ENCODE data around the gene NHERF1. TPM values are rescaled to one million over a fixed set of nuclear protein-coding genes. Genes with fewer than 3 reads are reported as not detected.
A peak's percentile ranks its signal among the peaks of the same experiment; 100 is the strongest.

Gene NHERF1
- total and polyA plus RNA-seq, 5 experiments from 2014 or later, result 158 to 351 (median 277) TPM

DNA sequence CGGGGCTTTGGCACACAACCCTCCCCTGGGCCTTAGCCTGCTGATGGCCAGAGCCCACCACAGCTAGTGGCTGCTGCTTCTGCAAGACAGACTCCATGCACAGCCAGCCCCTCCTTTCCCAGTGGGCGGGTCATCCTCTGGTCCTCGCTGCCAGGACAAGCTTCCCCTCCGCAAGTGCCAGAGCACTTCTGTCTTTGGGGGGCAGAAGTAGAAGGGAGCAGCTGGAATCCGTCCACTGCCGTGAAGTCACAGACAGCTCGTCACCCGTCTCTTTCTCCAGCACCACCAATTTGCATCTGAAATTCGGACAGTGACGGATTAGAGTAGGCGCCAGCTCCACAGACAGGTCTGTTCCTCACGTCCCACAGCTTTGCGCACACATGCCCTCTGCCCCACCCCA lies 59.0 kb downstream of the NHERF1 start:
- H3K9me3 Mint-ChIP-seq, result no peaks in the 10 kb centered on the region
- H3K36me3 Mint-ChIP-seq, result peaks cover 4 to 50% (median 4%) of the 10 kb centered on the region in 3 donors
- peak overlapping the region in 1 of 10 donors; percentile 52 for H3K27ac Mint-ChIP-seq
- POLR2A ChIA-PET, result no interaction called here
- no peak overlapping the region for H3K4me3 Mint-ChIP-seq
- ATAC-seq (no peak), DNase-seq (no peak)
- peaks cover 0 to 3% (median under 1%) of the 10 kb centered on the region in 4 donors for H3K4me1 Mint-ChIP-seq
- no peaks in the 10 kb centered on the region for H3K27me3 Mint-ChIP-seq

DNA sequence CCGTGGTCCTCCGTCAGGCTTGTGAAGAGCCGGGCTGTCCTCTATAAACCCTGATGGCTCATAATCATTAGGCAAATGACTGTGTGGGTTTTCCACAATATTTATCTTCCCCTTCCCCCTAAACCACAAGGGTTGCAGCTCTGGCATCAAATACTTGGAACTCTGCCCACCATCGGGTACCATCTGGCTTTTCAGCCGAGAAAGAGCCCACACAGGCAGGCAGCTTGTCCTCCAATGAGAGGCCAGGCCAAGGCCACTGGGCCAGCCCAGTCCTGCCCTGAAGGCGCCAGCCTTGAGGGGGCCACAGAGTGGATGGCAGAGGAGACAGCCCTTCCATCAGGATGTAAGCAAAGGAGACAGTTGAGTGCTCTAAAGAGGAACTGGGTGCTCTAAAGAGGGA lies 59.5 kb downstream of the NHERF1 start:
- no peak overlapping the region for H3K27ac Mint-ChIP-seq

DNA sequence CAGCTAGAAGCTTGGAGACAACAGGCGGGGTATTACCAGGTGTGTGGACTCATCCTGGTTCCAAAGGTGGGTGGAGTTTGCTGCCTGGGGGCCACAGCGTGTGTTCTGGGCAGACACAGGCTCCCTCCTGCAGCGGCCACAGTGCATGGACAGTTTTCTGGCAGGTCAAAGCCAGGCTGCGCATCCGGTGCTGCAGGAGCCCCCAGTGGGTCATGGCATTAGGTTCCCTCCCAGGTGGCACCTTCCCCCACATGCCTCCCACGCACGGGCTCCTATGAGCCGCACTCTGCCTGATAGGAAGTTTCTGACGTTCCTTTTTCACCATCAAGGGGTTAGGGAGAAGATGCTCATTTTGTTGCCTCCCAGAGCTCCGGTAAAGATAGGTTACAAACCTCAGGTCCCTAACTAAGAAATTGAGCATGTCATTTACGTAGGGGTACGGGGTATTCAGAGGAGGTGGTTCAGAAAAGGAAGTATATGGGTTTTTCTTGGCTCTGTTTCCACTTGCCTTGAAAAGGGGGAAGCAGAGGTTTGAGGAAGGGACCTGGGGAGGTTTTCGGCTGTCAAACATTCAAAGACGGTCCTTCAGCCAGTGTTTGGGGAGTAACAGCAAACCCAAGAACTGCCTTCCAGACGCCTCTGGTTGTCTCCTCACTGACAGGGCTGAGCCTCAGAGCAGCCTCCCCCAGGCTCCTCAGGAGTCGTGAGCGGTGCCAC lies 60.4 kb downstream of the NHERF1 start:
- Mint-ChIP-seq H3K9me3 (no peaks in the 10 kb centered on the region), H3K4me3 (no peak overlapping the region), H3K27me3 (no peaks in the 10 kb centered on the region), H3K36me3 (peaks cover 3 to 53% (median 4%) of the 10 kb centered on the region in 3 donors), H3K27ac (no peak overlapping the region), H3K4me1 (peaks cover 0 to 3% (median under 1%) of the 10 kb centered on the region in 4 donors)
- no peak for ATAC-seq
- no peak for DNase-seq
- POLR2A ChIA-PET, result no interaction called here

More for the DNA sequence above, 59.5 kb downstream of the NHERF1 start:
- no peak for ATAC-seq
- DNase-seq, result no peak
- no peaks in the 10 kb centered on the region for H3K27me3 Mint-ChIP-seq
- POLR2A ChIA-PET, result no interaction called here
- H3K4me3 Mint-ChIP-seq, result no peak overlapping the region
- no peaks in the 10 kb centered on the region for H3K9me3 Mint-ChIP-seq
- H3K36me3 Mint-ChIP-seq, result peaks cover 4 to 51% (median 4%) of the 10 kb centered on the region in 3 donors
- peaks cover 0 to 3% (median under 1%) of the 10 kb centered on the region in 4 donors for H3K4me1 Mint-ChIP-seq

DNA sequence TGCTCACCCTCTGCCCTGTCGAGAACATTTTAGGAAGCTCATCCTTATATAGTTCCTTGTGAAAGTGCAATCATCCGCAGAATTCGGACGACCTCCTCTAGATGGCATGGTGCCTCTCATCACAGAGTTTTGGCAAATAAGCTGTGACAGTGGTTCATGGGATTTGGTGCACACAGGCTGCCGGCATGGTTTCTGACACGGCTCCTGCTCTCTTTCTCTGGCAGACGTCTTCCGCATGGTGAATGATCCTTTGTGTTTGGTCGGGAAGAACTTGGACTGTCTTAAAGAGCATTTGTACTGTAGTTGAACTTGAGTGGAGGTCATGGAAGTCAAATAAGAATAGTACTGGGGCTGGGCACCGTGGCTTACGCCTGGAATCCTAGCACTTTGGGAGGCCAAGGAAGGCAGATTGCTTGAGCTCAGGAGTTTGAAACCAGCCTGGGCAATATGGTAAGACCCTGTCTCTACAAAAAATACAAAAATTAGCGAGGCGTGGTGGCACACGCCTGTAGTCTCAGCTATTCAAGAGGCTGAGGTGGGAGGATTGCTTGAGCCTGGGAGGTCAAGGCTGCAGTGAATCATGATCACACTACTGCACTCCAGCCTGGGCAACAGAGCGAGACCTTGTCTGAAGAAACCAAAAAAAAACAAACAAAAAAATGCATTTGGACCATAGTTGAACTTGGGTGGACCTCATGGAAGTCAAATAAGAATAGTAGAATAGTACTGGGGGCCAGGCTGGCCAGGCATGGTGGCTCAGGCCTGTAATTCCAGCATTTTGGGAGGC lies 62.5 kb downstream of the NHERF1 start:
- H3K27ac Mint-ChIP-seq, result no peak overlapping the region
- H3K9me3 Mint-ChIP-seq, result no peaks in the 10 kb centered on the region
- H3K36me3 Mint-ChIP-seq, result peaks cover 0 to 49% (median 4%) of the 10 kb centered on the region in 3 donors
- no peak overlapping the region for H3K4me3 Mint-ChIP-seq
- H3K4me1 Mint-ChIP-seq, result peaks cover 0 to 10% (median 2%) of the 10 kb centered on the region in 4 donors
- ATAC-seq (no peak), DNase-seq (no peak)
- no peaks in the 10 kb centered on the region for H3K27me3 Mint-ChIP-seq
- POLR2A ChIA-PET, result no interaction called here

DNA sequence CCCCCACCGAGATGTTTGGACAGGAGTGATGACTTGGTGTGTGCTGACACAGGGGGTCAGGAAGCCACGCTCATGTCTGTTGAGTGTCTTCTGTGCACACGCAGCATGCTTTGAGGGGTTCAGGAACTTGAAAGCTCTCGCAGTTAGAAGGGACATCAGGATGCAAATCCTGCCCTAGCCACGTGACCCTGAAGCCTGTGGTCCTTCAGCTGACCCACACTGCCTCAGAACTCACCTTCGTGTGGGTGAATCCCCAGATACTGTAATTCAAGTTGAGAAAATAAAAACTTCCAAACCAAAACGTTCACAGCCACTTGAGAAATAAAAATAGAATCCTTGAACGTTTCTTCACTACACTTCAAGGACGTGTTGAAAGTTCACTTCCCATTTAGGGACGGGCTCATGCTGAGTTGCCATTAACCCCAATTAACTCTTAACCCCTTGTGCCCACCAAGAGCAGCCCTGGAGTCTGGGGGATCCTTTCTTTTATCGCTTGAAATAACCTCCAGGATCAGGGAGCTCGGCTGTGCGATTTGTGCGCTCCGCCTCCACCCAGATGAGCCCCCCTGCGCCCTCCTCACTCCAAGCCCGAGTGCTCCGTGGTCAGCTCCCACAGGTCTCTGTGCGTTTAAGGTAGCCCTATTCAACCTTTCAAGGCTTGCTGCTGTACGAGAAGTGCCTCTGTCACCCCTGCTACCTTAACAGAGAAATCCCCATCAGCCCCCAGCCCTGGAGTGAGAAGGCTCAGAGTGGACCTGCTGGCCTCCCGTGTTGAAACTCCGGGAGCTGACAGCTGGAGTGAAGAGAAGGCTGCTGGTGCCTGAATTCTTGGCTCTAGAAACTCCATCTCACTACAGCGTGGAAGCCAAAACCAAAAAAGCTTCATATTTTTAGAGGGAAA lies 63.9 kb downstream of the NHERF1 start:
- POLR2A ChIA-PET, result no interaction called here
- H3K27ac Mint-ChIP-seq, result no peak overlapping the region
- no peak overlapping the region for H3K4me3 Mint-ChIP-seq
- DNase-seq (no peak), ATAC-seq (no peak)
- peaks cover 0 to 10% (median 3%) of the 10 kb centered on the region in 4 donors for H3K4me1 Mint-ChIP-seq
- no peaks in the 10 kb centered on the region for H3K27me3 Mint-ChIP-seq
- no peaks in the 10 kb centered on the region for H3K9me3 Mint-ChIP-seq
- peaks cover 0 to 58% (median 4%) of the 10 kb centered on the region in 3 donors for H3K36me3 Mint-ChIP-seq

DNA sequence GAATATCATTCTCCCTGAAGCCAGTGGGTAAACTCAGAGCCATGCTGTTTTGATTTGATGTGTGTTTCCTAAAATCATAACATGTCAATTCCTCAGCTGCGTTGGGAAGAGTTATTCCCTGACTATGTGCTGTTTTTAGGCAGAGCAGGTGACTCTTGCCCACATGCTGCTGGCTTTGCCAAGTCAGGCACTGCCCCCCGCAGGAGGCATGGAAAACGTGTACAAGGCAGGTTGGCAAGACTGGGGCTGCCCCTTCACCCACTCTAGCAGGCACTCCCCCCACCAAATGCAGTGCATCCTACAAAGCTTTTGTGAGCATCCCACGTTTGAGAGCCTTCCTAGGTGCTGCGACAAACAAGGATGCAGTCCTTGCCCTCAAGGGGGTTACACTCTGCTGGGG lies 66.0 kb downstream of the NHERF1 start:
- Mint-ChIP-seq H3K9me3 (no peaks in the 10 kb centered on the region), H3K36me3 (peaks cover 0 to 71% (median 8%) of the 10 kb centered on the region in 3 donors), H3K4me3 (no peak overlapping the region), H3K27ac (peak overlapping the region in 1 of 10 donors; percentile 8), H3K4me1 (peaks cover 0 to 8% (median 3%) of the 10 kb centered on the region in 4 donors), H3K27me3 (no peaks in the 10 kb centered on the region)
- POLR2A ChIA-PET, result interaction anchor here (1.1 kb wide), 1 partner anchor 157 kb away, joined by 3 read pairs; no protein-coding TSS in a partner anchor
- DNase-seq, result no peak
- no peak for ATAC-seq

DNA sequence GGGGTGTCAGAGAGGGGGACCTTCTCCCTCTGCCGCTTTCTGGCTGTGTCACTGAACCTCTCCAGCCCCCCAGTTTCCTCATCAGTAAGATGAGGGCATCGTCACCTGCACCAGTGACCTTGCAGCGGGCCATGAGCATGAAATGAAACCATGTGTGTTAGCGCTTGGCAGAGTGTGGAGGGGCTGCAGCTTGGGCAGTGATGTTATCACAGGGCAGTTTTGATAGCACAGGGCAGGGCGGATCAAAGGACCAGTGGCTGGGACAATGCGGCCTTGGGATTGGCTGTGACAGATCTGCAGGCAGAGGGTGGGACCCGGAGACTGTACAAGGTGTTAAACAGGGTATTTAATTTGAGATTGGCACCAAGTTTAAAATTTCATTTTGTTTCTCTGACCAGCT lies 66.6 kb downstream of the NHERF1 start:
- Mint-ChIP-seq H3K27ac (peak overlapping the region in 1 of 10 donors; percentile 67), H3K27me3 (no peaks in the 10 kb centered on the region), H3K9me3 (no peaks in the 10 kb centered on the region), H3K36me3 (peaks cover 0 to 69% (median 8%) of the 10 kb centered on the region in 3 donors), H3K4me1 (peaks cover 0 to 8% (median 2%) of the 10 kb centered on the region in 4 donors), H3K4me3 (no peak overlapping the region)
- POLR2A ChIA-PET, result interaction anchor here (1.1 kb wide), 1 partner anchor 157 kb away, joined by 3 read pairs; no protein-coding TSS in a partner anchor
- ATAC-seq (no peak), DNase-seq (no peak)

DNA sequence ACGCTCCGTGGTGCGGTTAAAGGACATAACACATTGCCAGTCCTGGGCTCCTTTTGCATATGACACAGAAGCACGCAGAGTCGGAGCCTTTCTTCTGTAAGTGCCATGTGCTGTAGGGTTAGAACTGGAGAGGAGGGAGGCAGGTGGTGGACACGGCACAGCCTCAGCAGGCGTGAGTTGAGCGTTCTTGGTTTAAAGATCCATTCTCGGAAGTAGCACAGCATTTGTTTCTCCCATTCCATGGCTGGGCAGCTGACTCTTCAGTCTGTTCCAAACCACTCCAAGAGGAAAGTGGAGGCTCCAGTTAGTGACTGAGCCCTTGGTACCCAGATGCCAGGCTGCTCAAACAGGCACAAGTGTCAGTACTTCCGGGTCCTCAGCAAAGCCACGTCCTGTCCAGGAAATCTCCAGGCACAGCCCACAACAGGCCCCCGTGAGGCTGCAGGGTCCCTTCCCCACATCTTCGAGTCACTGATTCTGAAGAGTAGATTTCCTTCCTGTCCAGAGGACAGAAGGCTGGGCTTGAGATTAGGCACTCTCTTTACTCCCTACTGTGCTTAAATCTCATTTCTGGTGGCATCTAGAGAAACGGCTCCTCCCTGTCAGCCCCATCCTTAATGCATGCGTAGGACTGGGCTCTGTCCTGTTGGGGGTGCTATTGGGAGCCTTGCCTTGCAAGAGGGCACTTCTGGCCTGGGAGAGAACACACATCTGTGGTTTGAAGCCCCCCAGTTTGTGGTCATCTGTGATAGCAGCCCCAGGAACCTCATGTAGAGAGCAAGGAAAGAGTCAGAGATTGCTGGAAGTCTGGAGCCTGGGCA lies 67.3 kb downstream of the NHERF1 start:
- DNase-seq, result no peak
- peaks cover 0 to 8% (median 1%) of the 10 kb centered on the region in 4 donors for H3K4me1 Mint-ChIP-seq
- no peaks in the 10 kb centered on the region for H3K27me3 Mint-ChIP-seq
- peak overlapping the region in 1 of 10 donors; percentile 15 for H3K27ac Mint-ChIP-seq
- no peak overlapping the region for H3K4me3 Mint-ChIP-seq
- POLR2A ChIA-PET, result interaction anchor here (1.1 kb wide), 1 partner anchor 158 kb away, joined by 3 read pairs; no protein-coding TSS in a partner anchor
- no peaks in the 10 kb centered on the region for H3K9me3 Mint-ChIP-seq
- ATAC-seq, result no peak
- H3K36me3 Mint-ChIP-seq, result peaks cover 0 to 65% (median 10%) of the 10 kb centered on the region in 3 donors

DNA sequence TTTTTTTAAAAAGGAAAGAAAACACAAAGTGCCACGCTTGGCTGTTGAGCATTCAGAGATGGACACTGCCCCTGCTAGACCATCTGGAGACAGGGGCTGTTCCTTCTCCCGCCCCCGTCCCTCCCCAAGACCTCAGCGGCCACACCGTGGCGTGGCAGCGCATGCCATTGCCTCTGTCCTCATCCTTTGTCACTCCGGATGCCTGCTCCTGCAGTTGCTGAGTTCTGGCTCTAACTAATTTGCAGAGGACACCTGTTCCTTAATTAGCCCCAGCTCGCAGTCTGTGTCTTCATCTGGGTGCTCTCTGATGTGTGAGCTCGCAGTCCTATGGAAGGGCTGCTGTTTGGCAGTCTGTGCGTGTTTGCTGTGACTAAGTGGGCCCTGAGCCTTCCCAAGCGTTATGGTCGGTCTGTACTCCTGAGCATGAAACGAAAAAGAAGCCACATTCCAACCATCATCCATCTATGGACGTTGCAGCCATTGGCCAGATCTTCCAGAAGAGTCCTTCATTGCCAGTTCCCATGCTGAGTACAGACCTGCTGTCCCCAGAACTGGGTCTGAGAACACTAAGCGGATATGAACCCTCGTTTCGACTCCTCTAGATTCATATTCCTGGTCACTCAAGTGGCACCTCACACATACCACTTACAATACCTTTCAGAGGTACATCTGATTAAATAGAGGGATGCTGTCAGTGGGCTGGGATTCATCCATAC lies 68.6 kb downstream of the NHERF1 start:
- DNase-seq, result no peak
- Mint-ChIP-seq H3K36me3 (peaks cover 0 to 66% (median 11%) of the 10 kb centered on the region in 3 donors), H3K4me3 (no peak overlapping the region), H3K27ac (no peak overlapping the region), H3K4me1 (peaks cover 0 to 8% (median 1%) of the 10 kb centered on the region in 4 donors), H3K9me3 (no peaks in the 10 kb centered on the region), H3K27me3 (no peaks in the 10 kb centered on the region)
- no peak for ATAC-seq
- POLR2A ChIA-PET, result no interaction called here

DNA sequence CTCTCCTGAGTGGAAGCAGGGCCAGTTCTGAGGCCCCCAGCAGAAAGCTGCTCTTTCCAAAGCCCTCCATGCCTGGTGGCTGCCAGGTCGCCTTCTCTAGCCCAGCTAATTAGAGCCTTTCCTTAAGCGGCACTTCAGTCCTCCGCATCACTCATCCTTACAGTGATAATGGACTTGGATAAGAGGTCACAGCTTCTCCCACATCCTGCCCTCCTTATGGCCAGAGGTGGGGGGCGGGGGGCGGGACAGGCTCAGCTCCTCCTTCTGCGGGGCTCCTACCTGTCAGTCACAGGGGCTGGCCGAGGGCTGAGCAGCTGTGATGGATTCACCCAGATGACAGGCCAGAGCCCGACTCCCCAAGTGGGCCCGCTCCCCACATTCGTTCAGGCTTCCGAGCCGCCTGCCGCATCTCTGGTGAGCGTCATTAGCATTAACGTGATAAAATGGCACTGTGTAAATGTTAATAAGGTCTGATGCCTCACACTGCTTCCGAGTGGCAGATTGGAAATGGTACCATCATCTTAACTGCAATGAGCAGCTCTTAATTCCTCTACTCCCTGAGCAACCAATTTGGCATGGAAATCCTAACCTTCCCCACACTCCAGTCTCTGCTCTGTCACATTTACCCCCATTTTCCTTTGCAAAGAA lies 70.0 kb downstream of the NHERF1 start:
- no peak for DNase-seq
- peaks cover 0 to 65% (median 11%) of the 10 kb centered on the region in 3 donors for H3K36me3 Mint-ChIP-seq
- POLR2A ChIA-PET, result no interaction called here
- no peaks in the 10 kb centered on the region for H3K9me3 Mint-ChIP-seq
- ATAC-seq, result no peak
- H3K27me3 Mint-ChIP-seq, result no peaks in the 10 kb centered on the region
- H3K4me1 Mint-ChIP-seq, result peaks cover 0 to 8% (median 1%) of the 10 kb centered on the region in 4 donors
- no peak overlapping the region for H3K27ac Mint-ChIP-seq
- no peak overlapping the region for H3K4me3 Mint-ChIP-seq
